Myocyte (in vitro differentiated cells): Measurements from ENCODE around the gene FYB1. TPM values are rescaled to one million over a fixed set of nuclear protein-coding genes. Genes with fewer than 3 reads are reported as not detected.
A peak's percentile ranks its signal among the peaks of the same experiment; 100 is the strongest.

ENCODE experiments used
- DNase-seq: peaks from one replicate; pipeline ENCODE4 v3.0.0-alpha.2; 2012; ENCODE audit warnings: low read depth
- total RNA-seq: library from RNA; depleted of rRNA; stranded (reverse); fragments of >200 nt; gene quantifications from 2 replicates; pipeline ENCODE4 v1.2.3, GENCODE V29; 2014

FYB1 gene
- total RNA-seq, 1 donor from 2014 or later, result not detected

- no peak for DNase-seq
Measured at GRCh38 chr5:39206630-39207321, 12.6 kb downstream of the FYB1 start.

GRCh38 chr5:39205550-39205949 lies 13.8 kb downstream of the FYB1 start:
- no peak for DNase-seq

DNA sequence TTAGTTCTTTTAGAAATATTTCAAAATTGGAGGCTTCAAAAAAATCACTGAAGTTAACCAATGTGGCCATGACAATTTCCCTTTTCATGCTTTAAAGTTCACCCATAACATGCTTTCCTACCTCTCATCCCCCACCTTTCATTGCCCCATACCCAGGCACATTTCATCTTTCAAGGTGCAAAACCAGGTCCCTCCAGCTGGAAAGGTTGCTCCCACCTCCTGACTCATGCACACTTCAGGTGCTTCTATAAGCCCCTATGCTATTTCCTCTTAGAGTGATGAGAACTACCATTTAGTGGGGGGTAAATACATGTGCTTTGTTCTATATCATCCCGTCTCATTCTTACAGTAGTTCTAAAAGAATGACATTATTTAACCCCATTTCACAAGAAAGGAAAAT lies 15.4 kb downstream of the FYB1 start:
- DNase-seq, result no peak

- no peak for DNase-seq
Measured at GRCh38 chr5:39203275-39203922, 16.0 kb downstream of the FYB1 start.

DNA sequence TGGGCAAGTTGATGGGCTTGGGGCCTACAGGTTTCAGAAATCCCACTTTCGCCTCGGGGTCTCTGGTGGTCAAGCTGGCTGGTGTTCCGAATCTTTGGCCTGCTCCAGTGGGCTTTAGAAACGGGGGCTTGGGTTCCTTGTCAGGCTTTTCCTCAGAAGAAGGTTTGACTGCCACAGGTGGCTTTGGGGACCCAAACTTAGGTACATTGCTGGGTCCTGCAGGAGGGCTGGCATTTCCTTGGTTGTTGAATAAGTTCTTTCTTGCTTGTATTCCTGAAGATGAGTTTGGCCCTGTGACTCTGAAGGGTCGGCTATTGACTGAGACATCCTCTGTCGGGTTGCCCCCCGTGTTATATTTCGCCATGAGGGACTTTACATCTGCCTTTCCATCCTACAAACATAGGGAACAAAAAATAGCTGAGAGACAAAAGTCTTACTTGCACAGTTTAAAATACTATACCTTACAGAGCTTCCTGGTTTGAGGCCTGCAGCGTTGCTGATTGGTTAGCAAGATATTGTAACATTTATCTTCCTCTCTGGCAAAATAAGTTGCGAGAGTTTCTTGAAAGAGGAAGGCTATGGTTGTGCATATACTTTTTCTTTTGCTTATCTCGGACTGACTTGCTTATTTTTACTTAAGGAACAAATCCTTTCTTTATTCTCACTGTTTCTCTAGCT lies 16.6 kb downstream of the FYB1 start:
- DNase-seq, result no peak

DNA sequence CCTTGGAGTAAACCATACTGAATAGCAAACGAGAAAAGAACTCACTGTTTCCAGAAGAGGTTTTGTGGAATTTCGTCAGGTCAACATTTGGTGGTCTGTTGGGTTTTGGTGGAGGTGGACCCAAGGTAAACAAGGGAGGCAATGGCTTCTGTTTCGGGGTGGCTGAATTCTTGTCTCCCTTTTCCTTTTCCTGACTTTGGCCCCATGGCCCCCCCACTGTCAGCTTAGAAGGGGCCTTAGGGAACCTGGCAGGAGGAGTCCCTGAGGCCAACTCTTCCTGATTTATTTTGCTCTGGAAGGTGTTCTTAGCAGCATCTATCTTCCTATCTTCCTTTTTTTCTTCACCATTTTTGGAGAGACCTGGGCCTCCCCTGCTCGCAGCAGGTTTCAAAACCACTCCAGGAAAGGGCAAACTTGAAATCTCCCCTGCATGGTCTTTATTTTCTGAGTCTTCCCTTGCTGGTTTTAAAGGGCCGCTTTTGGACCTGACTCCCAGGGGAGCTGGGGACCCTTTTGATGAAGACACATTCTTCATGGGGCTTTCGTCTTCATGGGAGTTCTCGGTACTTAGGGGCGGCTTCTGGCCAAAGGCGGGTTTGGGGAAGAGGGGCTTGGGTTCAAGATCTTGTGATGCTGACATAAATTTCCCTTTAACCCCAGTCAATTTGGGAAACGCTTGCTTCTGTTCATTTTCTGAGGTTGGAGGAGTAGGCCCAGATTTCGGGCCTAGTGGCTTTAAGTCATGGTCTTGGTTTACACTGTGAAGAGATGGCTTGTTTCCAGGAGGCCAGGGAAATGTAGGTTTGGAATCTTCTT lies 17.4 kb downstream of the FYB1 start:
- no peak for DNase-seq

DNA sequence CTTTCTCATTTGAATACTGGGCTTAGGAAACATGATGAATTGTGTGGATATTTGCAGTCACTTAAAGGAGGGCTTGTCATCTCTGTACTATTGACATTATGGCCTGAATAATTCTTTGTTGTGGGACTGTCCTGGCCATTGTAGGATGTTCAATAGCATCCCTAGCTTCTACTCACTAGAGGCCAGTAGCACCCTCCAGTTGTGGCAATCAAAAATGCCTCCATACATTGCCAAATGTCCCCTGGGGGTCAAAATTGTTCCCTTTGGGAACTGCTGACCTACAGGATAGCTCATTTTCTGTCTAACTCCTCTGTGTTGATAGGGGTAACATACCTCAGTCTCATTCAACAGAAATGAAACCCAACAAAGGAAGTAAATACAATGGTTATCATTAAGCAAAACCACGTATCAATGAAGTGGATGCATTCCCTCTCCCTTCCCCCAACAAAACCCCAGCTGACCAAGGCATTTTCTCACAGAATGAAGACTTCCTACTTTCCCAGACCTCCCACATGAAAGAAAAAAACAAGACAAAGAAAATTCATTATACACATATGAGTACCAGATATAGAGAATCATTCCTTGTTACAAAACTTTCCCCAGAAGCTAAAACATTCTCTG lies 18.1 kb downstream of the FYB1 start:
- DNase-seq, result no peak

- DNase-seq, result no peak
Measured at GRCh38 chr5:39200081-39200480, 19.3 kb downstream of the FYB1 start.

GRCh38 chr5:39199335-39199734 lies 20.0 kb downstream of the FYB1 start:
- DNase-seq, result no peak

DNA sequence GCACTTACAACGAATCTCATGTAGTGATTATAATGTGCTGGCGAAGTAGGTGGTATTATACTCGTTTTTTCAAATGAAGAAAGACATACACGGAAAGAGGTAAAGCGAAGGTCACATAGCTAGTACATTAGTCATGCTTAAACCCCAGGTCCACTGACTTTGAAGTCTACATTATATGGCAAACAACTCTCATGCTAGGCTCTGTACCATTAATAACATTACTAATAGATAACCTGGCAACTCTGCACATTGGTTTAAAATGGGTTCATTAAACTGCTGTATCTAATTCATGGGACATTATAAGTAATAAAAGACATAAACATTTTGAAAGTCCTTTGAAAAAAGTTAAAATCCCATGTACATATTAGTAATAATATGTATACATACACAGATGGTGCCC lies 21.2 kb downstream of the FYB1 start:
- DNase-seq, result no peak

- DNase-seq, result no peak
Measured at GRCh38 chr5:39197556-39197955, 21.8 kb downstream of the FYB1 start.

GRCh38 chr5:39195198-39195826 lies 24.1 kb downstream of the FYB1 start:
- no peak for DNase-seq

GRCh38 chr5:39194466-39195136 lies 24.8 kb downstream of the FYB1 start:
- DNase-seq, result peak; percentile 47

DNA sequence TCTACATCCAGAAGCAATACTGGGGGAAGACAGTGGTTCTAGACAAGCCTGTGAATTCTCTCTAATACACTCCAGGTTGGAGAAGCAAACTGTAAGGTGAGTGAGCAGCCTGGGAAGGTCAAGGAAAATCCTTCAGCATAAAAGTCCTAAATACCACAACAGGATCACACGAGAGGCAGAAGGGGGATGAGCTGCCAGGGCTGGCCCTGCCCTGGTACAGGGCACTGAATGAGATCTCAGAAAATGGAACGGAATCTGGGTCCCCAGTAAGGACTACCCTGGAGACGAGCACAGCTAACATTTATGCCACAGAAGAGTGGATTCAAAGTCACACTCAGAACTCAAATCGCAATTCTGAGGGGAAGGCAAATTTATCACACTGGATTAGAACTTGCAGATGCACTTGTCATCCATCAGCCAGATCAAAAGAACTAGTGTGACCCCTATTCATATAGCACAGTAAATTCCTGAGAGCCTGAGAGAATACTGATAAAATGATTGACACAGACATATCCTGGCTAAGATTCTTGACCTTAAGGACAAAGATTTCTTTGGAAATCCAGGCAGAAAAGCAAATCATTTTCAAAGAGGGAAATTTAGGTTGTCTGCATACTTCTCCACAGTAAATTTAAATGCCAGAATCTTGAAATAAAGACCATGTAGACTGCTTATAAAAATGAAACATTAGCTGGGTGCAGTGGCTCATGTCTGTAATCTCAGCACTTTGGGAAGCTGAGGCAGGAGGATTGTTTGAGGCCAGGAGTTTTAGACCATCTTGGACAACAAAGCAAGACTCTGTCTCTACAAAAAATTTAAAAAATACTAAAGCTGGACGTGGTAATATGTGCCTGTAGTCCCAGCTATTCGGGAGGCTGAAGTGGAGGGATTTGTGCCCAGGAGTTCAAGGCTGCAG lies 25.6 kb downstream of the FYB1 start:
- DNase-seq, result no peak

- DNase-seq, result no peak
Measured at GRCh38 chr5:39192450-39193160, 26.8 kb downstream of the FYB1 start.

GRCh38 chr5:39191216-39191615 lies 28.1 kb downstream of the FYB1 start:
- peak; percentile 4 for DNase-seq

- no peak for DNase-seq
Measured at GRCh38 chr5:39190311-39191102, 28.9 kb downstream of the FYB1 start.
